Measurements from ENCODE around the gene CACNA1C.

The CACNA1C gene

GRCh38 chr12:2142068-2142467 is 89.3 kb downstream of the CACNA1C start:
- DNase-seq = no peak

GRCh38 chr12:2144951-2145350 is 92.2 kb downstream of the CACNA1C start:
- DNase-seq = no peak

GRCh38 chr12:2145433-2145998 is 92.7 kb downstream of the CACNA1C start:
- no peak for DNase-seq

GRCh38 chr12:2147335-2147734 is 94.5 kb downstream of the CACNA1C start:
- DNase-seq = no peak

- no peak for DNase-seq
Observed at GRCh38 chr12:2149091-2149490, 96.3 kb downstream of the CACNA1C start.

- no peak for DNase-seq
Observed at GRCh38 chr12:2150833-2151232, 98.0 kb downstream of the CACNA1C start.

GRCh38 chr12:2151391-2151790 is 98.6 kb downstream of the CACNA1C start:
- no peak for DNase-seq

GRCh38 chr12:2152134-2152533 is 99.3 kb downstream of the CACNA1C start:
- DNase-seq = no peak

GRCh38 chr12:2154050-2154449 is 101.3 kb downstream of the CACNA1C start:
- no peak for DNase-seq

- DNase-seq = no peak
Observed at GRCh38 chr12:2154521-2154920, 101.7 kb downstream of the CACNA1C start.

GRCh38 chr12:2156333-2156732 is 103.5 kb downstream of the CACNA1C start:
- no peak for DNase-seq

GRCh38 chr12:2160043-2160442 is 107.3 kb downstream of the CACNA1C start:
- no peak for DNase-seq

- no peak for DNase-seq
Observed at GRCh38 chr12:2161473-2161872, 108.7 kb downstream of the CACNA1C start.

- no peak for DNase-seq
Observed at GRCh38 chr12:2163177-2163941, 110.6 kb downstream of the CACNA1C start.

- DNase-seq = no peak
Observed at GRCh38 chr12:2165021-2165420, 112.2 kb downstream of the CACNA1C start.

- no peak for DNase-seq
Observed at GRCh38 chr12:2165927-2166326, 113.1 kb downstream of the CACNA1C start.

- DNase-seq = no peak
Observed at GRCh38 chr12:2166696-2167095, 113.9 kb downstream of the CACNA1C start.

- DNase-seq = no peak
Observed at GRCh38 chr12:2167231-2167630, 114.4 kb downstream of the CACNA1C start.

GRCh38 chr12:2168808-2169207 is 116.0 kb downstream of the CACNA1C start:
- no peak for DNase-seq

- DNase-seq = no peak
Observed at GRCh38 chr12:2169489-2169888, 116.7 kb downstream of the CACNA1C start.

- DNase-seq = no peak
Observed at GRCh38 chr12:2169940-2170339, 117.2 kb downstream of the CACNA1C start.

GRCh38 chr12:2170376-2170775 is 117.6 kb downstream of the CACNA1C start:
- no peak for DNase-seq

GRCh38 chr12:2171672-2172426 is 119.1 kb downstream of the CACNA1C start:
- no peak for DNase-seq

Measured in activated CD4-positive, alpha-beta T cell treated with anti-CD3 and anti-CD28 coated beads, Interleukin-2, amount 50 U/mL, for 4 hours (primary cell).